Stimulated activated CD8-positive, alpha-beta memory T cell treated with anti-CD3 and anti-CD28 coated beads, Interleukin-4, amount 100 ng/mL, for 1 hour (primary cell): ENCODE results near the gene PPP1R9A.

Experiments
- DNase-seq, 2 donors: peaks; one replicate each; pipeline ENCODE4 v3.0.0-alpha.2; 2020; ENCODE audit warnings: low read depth in 2 of 2, low spot score in 1 of 2

The PPP1R9A gene

DNA sequence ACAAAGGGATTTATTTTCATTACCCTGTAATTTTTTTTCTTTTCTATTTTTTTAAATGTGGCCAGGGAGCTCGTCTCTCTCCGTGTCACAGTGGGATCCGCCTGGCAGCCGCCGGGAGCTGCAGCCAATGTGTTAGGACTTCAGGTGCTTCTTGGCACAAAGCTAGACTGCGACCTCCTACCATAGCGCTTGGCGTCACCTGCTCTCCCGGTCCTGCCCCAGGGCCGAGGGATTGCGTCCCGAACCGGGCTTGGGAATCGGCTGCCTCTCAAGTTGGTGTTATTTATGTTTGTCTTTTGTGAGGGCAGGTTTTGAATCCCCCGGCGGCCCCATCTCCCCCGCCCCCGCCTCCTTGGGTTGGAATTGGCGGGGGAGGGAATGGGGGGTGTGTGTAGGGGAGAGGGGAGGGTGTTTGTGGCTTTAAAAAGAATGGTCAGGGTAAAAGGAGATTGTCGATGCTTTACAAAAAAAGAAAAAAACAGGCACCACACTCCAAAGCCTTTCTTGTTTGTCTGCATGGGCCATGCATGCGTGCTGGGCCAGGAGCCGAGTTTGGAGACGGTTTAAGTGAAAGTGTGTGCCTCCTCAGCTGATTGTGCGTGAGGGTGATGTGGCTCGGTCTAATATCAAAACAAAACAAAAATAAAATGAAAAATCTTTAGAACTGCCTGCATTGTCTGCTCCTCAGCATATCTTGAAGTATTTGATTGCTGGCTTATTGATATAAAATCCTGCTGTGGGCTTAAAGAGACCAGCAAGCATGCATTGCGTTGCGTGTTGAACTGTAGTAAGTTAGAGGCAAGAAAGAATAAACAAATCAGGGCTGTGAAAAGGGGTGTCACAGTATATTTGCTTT is 1.2 kb downstream of the PPP1R9A start:
- DNase-seq = no peak

- DNase-seq = no peak
These were observed 1.7 kb downstream of the PPP1R9A start for GRCh38 chr7:94909179-94909466.

DNA sequence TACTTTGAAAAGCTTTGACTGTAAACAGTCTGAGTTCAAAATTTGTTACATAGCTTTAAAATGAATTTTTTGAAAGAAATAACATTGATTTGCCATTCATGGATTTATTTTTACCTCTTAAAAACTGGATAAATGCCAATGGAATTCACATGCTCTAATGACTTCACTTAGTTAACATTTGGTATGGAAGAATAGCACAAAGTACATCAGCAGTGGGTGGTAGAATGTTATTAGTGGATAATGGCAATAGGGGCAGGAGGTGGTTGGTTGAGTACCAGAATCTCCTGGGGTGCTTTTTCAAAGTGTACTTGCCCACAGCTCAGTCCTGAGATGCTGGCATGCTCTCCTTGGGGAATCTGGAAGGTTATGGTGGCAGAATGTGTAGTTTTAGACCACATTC is 4.7 kb downstream of the PPP1R9A start:
- DNase-seq = no peak

GRCh38 chr7:94913391-94913790 is 6.0 kb downstream of the PPP1R9A start:
- DNase-seq = no peak

GRCh38 chr7:94921911-94922310 is 14.5 kb downstream of the PPP1R9A start:
- DNase-seq = no peak

- DNase-seq = no peak
These were observed 15.1 kb downstream of the PPP1R9A start for GRCh38 chr7:94922457-94922856.

- DNase-seq = no peak
These were observed 16.0 kb downstream of the PPP1R9A start for GRCh38 chr7:94923412-94923811.

DNA sequence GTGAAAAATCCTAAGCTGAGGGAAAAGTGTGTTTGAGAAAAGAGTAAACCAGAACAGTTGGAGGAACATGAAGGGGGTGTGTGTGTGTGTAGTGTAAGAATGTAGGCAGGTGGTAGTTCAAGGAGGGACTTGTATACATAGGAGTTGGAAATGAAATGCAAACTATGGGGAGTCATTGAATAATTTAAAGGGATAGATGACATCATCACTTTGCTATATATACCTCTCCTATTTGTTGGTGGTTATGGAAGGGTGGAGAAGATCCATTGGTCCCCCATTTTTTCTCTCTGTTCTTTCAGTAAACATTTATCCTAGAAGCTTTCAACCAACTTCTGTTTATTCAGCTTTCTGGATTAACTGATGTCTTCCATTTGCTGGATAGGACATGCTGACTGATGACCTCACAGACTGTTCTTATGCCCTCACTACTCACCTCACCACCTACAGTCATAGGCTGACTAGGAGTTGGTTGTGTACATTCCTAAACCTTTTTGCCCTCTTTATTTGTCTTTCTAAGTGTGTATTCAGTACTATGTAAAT is 20.8 kb downstream of the PPP1R9A start:
- DNase-seq = no peak

GRCh38 chr7:94933256-94933990 is 26.0 kb downstream of the PPP1R9A start:
- DNase-seq = no peak

DNA sequence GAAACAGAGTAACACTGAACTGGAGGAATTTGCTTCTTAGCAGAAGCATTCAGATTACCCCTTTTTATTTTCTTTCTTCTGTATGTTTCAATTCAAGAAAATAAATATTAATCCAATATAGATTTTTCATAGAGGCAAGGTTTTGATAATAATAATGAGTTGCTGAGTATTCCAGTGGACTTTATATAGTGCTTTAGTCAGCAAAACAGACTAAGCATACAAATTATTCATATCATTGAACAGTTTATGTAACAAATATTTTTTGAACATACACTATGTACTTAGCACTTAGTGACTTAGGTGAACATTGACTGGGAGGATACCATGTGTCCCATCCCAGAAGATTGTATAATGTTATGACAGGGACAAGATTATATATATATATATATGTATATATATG is 32.0 kb downstream of the PPP1R9A start:
- DNase-seq = no peak

DNA sequence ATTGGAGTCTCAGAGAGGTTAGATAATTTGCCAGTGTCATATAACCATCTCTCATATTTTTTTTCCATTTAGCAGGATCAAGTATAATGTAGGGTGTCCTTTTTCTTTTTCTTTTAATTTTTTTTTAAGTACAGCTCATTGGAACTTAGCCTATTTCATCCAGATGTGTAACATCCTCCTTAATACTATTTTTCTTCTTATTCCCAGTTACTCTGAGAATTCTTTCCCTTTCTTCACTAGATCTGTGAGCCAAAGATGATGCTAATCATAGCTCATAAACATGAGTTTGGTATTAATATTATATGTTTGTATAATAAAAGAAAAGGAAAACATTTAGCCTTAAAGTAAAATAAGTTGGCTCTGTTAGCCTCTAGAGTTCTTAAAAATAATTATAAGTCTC is 32.8 kb downstream of the PPP1R9A start:
- DNase-seq = no peak

DNA sequence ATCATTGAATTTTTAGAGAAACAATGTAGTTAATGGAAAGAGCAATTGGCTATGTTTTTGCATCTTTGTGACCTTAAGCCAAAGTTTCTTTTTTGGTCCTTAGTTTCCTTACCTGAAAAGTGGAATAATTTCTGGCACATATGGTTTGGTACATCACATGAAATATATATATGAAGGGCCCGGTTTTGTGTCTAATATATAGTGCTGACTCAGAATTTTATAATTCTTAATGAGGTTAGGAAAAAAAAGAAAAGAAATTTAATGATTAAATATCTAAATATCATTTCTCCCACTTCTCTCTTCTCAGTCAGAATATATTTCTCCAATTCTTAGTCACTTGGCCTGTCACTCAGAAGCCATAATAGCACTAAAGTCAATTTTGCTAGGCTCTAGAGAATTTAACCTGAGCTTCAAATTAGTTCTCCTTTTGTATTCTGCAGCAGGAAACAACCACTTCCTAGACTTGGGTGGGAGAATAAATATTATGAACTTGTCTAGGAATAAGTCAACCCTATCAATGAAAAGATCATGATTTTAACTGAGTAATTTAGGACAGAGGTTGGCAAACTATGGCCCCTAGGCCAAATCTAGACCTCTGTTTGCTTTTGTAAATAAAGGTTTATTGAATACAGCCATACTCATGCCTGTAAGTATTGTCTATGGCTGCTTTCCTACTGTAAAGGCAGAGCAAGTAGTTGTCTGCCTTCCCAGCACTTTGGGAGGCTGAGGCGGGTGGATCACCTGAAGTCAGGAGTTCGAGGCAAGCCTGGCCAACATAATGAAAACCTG is 34.6 kb downstream of the PPP1R9A start:
- no peak for DNase-seq

DNA sequence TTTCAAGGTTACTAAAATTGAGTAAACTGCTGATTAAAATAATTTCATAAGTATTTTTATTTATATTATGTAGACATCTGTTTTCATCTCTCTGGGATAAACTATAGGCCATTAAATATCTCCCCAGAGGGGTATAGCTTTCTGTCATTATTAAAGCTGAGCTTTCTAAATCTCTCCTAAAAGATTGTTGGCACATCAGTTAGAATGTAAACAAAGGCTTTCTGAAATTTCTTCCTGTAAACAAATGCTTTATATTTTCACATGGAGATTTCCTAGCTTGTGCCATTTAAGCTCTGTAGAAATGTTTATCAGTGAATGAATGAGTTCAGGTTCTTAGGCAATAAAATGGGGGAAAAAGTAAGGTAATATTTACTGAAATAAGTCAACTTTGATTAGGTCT is 35.7 kb downstream of the PPP1R9A start:
- DNase-seq = no peak

- DNase-seq = no peak
These were observed 42.1 kb downstream of the PPP1R9A start for GRCh38 chr7:94949532-94949931.

- DNase-seq = no peak
These were observed 48.4 kb downstream of the PPP1R9A start for GRCh38 chr7:94955807-94956206.

DNA sequence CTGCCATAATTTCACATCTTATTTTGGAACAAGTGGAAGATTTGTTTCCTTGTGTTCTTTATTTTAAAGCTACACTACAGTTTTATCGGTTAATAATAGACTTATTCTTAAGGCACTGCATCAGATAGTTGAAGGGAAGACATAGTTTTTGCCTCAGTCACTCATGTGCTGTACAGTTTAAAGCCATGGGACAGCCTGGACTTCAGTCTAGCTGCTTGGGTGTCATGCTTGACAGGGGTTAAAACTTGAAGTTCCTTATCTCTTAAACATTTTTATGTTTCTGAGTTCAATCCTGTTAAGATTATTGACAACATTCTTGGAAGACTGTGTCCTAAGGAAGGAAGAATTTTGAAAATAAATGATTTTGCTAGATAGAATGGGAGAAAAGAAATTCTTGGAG is 49.7 kb downstream of the PPP1R9A start:
- DNase-seq = no peak

- no peak for DNase-seq
These were observed 55.3 kb downstream of the PPP1R9A start for GRCh38 chr7:94962661-94963060.

- no peak for DNase-seq
These were observed 62.2 kb downstream of the PPP1R9A start for GRCh38 chr7:94969434-94970084.

- DNase-seq = no peak
These were observed 62.7 kb downstream of the PPP1R9A start for GRCh38 chr7:94970085-94970576.

DNA sequence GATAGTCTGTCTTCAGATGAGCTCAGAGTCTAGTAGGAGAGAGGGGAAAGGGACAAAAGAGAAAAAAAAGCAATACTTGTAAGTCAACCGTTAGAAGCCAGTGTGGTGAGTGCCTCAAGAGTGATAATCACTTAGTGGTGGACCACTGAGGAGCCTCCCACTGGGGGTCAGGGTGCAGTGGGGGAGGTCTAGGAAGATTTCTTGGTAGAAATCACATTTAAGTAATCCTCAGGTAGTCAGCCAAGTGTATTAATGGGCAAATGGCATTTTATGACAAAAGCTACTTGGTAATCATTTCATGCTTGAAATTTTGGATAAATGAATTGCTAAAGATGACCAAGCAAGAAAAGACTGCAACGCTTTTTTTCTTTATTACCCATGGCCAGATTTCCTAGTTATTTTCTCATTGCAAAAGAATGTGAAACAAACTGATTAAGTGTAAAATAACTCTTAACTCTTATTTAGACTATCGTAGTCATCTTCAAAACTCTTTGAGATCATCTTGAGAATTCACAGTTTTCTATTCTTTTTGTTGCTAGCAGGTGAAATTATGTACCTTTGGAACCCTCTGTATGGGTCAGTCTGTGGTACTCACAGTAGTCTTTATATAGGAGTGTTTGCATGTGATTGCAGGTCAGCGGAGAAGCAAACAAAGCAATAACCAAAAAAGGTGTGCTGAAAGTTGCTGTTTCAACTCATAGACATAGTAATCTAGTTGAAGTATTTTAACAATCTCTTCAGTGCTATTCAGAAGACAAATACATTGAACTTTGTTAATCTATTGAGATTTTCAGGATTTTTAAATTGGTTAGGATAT is 63.9 kb downstream of the PPP1R9A start:
- DNase-seq = no peak
